ENCODE results near the gene C16orf78.

The C16orf78 gene

GRCh38 chr16:49398761-49399160 is 25.2 kb downstream of the C16orf78 start:
- no peak overlapping the region for H3K27ac ChIP-seq
- no peaks in the 10 kb centered on the region for H3K27me3 ChIP-seq (replicated peaks)
- in situ Hi-C loops (cut with HindIII; ENCODE audit: low pct_ligation_motif_present, low sequenced_read_pairs): no loop called here
- H3K36me3 ChIP-seq (replicated peaks): no peaks in the 10 kb centered on the region
- DNase-seq: no peak
- TF ChIP-seq CTCF (IDR thresholded peaks at IDR 0.05; ENCODE audit: low read depth, low read length, missing control alignments): no peak
- no peak overlapping the region for H3K4me3 ChIP-seq (ENCODE audit: low read depth, low read length)

- no peak for TF ChIP-seq CTCF (IDR thresholded peaks at IDR 0.05; ENCODE audit: low read depth, low read length, missing control alignments)
- DNase-seq: no peak
- no peaks in the 10 kb centered on the region for H3K27me3 ChIP-seq (replicated peaks)
- H3K36me3 ChIP-seq (replicated peaks): no peaks in the 10 kb centered on the region
- H3K27ac ChIP-seq: no peak overlapping the region
- no peak overlapping the region for H3K4me3 ChIP-seq (ENCODE audit: low read depth, low read length)
- in situ Hi-C loops (cut with HindIII; ENCODE audit: low pct_ligation_motif_present, low sequenced_read_pairs): no loop called here
These were observed 26.2 kb downstream of the C16orf78 start for GRCh38 chr16:49399594-49400364.

GRCh38 chr16:49400611-49401010 is 27.0 kb downstream of the C16orf78 start:
- no peak for DNase-seq
- H3K27me3 ChIP-seq (replicated peaks): no peaks in the 10 kb centered on the region
- in situ Hi-C loops (cut with HindIII; ENCODE audit: low pct_ligation_motif_present, low sequenced_read_pairs): no loop called here
- TF ChIP-seq CTCF (IDR thresholded peaks at IDR 0.05; ENCODE audit: low read depth, low read length, missing control alignments): no peak
- no peaks in the 10 kb centered on the region for H3K36me3 ChIP-seq (replicated peaks)
- no peak overlapping the region for H3K4me3 ChIP-seq (ENCODE audit: low read depth, low read length)
- H3K27ac ChIP-seq: no peak overlapping the region

GRCh38 chr16:49405123-49405522 is 31.5 kb downstream of the C16orf78 start:
- H3K27me3 ChIP-seq (replicated peaks): no peaks in the 10 kb centered on the region
- no peaks in the 10 kb centered on the region for H3K36me3 ChIP-seq (replicated peaks)
- in situ Hi-C loops (cut with HindIII; ENCODE audit: low pct_ligation_motif_present, low sequenced_read_pairs): no loop called here
- no peak overlapping the region for H3K4me3 ChIP-seq (ENCODE audit: low read depth, low read length)
- no peak for TF ChIP-seq CTCF (IDR thresholded peaks at IDR 0.05; ENCODE audit: low read depth, low read length, missing control alignments)
- DNase-seq: no peak
- no peak overlapping the region for H3K27ac ChIP-seq

- DNase-seq: no peak
- Histone ChIP-seq H3K4me3 (ENCODE audit: low read depth, low read length) (no peak overlapping the region), H3K27ac (no peak overlapping the region), H3K27me3 (replicated peaks) (no peaks in the 10 kb centered on the region), H3K36me3 (replicated peaks) (no peaks in the 10 kb centered on the region)
- TF ChIP-seq CTCF (IDR thresholded peaks at IDR 0.05; ENCODE audit: low read depth, low read length, missing control alignments): no peak
- in situ Hi-C loops (cut with HindIII; ENCODE audit: low pct_ligation_motif_present, low sequenced_read_pairs): no loop called here
These were observed 31.9 kb downstream of the C16orf78 start for GRCh38 chr16:49405530-49405929.

All from brain microvascular endothelial cell (primary cell).